ENCODE measurements around the gene TMEM121.

GRCh38 chr14:105505101-105505500 lies 21.3 kb upstream of the TMEM121 start:
- TF ChIP-seq CTCF (IDR thresholded peaks at IDR 0.05) (no peak), MAX (IDR thresholded peaks at IDR 0.05; ENCODE audit: low read depth) (no peak), EZH2phosphoT487 (IDR thresholded peaks at IDR 0.05; ENCODE audit: borderline replicate concordance, low read depth) (no peak), POLR2AphosphoS5 (IDR thresholded peaks at IDR 0.05; ENCODE audit: low read depth, low read length) (no peak), USF2 (IDR thresholded peaks at IDR 0.05; ENCODE audit: borderline replicate concordance, low read depth, low read length) (no peak)

Measured in SK-N-SH (cell line).